GM04504 (cell line): Measurements from ENCODE around the gene PELI2.

Experiments used
- DNase-seq: peaks from one replicate; pipeline ENCODE4 v3.0.0-alpha.2; 2012; ENCODE audit warnings: low read depth

The PELI2 gene, protein sequence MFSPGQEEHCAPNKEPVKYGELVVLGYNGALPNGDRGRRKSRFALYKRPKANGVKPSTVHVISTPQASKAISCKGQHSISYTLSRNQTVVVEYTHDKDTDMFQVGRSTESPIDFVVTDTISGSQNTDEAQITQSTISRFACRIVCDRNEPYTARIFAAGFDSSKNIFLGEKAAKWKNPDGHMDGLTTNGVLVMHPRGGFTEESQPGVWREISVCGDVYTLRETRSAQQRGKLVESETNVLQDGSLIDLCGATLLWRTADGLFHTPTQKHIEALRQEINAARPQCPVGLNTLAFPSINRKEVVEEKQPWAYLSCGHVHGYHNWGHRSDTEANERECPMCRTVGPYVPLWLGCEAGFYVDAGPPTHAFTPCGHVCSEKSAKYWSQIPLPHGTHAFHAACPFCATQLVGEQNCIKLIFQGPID

DNA sequence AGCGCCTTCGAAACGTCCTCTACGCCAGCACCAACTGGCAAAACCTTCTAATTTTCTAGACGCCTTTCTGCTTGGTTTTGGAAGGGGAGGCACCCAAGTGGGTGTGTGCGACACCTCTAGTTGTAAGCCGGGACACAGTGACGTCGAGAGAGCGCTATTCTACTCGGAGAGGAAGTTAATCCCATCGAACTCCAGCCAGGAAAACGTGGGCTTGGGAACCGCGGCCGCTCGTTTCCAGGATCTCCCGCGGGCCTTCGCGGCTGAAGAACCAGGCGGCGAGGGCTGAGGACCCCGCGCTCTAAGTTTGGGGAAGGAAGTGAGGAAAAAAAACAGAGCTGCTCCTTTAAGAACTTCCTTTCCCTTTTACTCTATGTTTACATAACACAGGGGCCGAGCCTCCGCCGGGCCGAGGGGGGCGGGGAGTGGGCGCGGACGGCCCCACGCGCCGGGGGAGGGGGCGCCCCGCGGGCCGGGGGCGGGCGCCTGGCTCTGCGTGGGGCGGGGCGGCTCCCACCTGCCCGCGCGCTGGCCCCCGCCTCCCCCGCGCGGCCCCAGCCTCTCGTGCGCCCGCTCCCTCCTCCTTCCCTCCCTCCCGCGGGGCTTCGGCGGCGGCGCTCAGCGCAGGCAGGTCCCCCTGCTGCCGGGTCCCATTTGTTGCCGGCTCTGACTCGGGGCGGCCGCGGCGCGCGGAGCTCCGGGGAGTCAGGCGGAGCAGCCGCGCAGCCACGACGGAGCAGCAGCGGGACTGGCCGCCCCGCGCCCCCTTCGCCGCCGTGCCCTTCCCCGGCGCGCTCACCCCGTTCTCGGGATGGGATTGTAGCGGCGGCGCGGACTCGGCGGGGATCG lies at the start of gene PELI2:
PELI2 (plus strand) TSS at position 647 of the 846 bp plus-strand sequence. CDS start 250 bp downstream, outside the sequence.
- DNase-seq, result peak; percentile 26

DNA sequence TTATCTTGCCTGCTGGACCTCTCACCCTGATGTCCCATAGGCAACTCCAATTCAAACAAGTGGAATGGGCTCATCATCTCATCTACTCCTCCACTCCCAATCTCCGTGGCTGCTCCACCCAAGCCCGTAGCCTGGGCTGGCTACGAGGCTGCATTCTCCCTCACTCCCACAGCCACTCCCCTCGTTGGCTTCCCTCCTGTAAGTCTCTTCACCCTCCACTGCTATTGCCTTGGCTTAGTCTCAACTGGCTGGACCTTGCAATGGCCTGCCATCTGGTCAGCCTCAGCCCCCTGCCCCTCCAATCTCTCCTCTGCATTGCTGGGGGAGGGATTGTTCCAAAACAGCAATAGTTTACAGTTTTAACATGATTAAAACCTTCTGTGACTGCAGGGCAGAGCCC lies 44.4 kb upstream of the PELI2 start:
- DNase-seq, result no peak

DNA sequence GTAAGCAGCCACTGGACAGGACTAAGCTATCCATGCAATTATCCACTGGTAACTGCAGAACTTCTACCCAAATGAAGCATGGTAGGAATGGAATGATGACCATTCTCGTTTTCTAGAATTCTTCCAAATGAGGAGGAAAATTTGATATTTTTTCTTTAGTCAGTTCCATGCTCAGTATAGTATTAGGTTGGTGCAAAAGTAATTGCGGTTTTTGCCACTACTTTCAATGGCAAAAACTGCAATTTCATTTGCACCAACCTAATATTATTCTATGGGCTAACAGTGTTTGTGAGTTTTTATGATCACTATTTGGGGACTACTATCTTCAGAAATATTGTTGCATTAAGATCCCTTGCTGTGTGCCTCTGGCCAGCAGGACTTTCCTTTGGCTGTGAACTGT lies 42.9 kb upstream of the PELI2 start:
- DNase-seq, result no peak

DNA sequence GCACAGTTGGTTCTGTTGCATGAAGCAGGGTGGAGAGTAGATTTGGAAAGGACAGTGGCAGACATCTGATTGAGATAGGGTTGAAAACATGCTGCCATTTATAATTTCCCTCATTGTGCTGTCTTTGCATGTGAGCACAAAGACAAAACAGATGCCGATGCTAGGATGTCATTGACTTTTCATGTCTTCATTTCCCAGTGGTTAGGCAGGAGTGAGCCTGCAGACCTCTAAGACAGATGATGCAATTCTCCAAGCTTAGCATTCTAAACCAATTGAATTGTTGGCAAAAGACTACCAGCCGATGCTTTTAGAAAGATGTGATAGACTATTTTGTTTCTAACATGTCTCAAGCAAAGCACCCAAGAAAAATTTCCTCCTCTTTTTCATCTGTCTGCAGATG lies 37.1 kb upstream of the PELI2 start:
- peak; percentile 12 for DNase-seq

DNA sequence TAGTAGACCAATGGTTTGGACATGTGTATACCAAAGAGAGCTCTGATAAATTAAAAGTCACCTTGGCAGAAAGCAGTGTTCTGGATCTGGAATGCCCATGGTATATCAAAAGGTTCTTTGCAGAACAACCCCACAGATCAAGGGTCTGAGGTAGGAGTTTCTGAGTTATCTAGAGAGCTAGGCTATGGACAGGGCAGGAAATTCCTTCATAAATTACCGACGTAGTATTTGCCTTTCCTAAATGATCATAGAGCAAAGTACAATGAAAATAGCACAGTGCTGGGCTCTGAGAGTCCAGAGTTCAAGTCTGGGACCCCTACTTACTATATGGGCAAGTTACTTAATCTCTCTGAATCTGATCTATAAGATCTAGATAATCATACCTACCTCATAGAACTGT lies 35.3 kb upstream of the PELI2 start:
- no peak for DNase-seq

DNA sequence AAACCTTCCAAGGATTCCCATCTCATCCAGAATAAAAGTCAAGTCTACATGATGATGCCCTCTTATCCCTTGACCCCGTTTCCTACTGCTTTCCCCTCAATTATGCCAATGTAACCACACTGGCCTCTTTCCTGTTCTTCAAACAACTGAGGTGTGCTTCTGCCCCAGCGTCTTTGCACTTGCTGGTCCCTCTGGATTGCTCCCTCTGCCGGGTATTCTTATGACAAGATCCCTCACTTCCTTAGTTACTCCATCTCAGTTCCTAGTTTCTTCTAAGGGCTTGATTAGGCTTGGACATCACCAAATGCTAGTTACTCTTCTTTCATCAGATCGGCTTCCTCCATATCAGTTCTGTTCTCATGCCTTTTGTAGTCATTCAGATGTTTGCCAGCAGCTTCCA lies 32.7 kb upstream of the PELI2 start:
- DNase-seq, result no peak

DNA sequence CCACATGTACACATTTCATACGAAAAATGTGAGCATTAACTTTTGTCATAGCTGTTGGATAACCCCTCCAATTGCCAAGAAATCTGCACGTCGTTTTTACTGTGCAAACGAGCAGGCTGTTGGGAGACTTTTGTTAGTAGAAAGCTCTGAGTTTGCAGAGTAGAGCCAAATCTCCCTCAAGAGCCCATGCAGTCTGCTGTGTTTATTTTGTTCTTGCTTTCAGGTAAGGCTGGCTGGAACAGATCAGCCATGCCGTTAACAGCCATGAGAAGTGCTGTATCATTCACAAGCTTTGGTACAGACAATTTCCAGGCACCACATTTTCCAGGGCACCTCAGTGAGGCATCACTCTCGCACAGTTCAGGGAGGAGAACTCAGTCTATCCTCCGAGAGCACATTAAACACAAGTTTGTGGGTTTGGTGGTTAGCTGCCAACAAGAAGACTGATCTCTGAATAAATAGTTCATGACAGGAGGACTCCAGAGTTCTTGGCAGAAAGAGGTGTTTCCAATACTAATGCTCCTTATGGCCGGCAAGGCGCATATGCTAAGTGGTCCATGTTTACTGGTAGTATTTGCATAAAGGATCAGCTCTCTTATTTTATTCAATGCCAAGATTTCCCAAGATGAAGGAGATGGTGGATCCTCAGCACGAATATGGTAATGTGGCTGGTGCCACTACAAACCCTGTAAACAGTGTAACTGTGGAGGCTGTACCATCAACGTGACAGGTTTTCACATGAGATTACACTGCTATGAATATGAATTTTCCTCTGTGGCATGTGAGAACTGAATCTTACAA lies 30.3 kb upstream of the PELI2 start:
- no peak for DNase-seq

DNA sequence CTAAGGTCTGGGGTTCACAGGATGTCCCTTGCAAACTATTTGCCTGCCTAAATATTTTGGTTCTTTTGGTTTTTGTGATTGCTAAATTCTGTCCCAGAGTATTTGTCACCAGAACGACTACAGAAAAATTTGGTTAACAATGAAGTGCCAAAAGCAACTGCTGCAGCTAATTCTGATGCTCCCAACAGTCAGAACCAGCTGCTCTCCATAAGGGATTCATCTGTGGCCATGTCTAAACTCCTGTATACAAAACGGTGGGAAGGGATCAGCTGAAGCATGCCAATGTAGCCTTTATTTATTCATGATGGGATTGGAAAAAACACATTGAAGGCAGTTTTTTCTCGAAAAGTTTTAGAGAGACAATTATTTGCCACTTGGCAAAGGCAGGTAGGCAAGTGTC lies 29.3 kb upstream of the PELI2 start:
- no peak for DNase-seq

DNA sequence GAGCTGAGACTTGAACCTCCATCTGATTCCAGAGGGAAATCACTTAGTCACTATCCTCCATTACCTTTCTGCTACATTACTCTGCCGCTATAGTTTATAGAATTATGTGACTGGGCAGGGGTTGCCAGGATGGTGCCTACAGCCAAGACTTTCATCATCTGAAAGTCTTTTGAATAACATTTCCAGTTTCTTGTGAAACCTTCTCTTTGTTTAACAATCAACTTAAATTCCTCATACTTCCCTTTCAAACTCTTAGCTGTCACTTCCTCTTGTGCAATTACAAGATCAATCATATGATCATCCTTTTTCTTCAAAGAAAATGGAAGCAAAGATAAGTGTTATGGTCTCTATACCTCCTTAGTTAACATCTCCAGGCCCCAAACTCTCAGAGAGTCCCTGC lies 25.4 kb upstream of the PELI2 start:
- no peak for DNase-seq

DNA sequence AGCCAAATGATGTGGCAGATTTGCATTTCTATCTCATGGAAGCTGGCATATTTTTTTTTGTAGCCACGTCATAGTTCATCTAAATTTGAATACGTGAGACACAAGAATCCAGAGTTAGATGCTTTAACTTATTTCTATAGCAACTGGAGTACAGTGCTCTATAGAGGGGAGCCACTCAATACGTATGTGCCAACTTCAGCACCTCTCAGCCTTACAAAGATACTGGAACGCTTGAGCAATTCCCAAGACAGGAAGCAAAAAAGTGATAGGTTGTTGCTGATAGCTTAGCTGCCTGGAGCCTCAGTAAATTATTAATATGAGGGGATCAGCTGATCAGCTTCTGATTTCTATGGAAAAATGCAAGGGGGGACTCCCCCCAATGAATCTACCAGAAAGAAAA lies 24.1 kb upstream of the PELI2 start:
- DNase-seq, result no peak

DNA sequence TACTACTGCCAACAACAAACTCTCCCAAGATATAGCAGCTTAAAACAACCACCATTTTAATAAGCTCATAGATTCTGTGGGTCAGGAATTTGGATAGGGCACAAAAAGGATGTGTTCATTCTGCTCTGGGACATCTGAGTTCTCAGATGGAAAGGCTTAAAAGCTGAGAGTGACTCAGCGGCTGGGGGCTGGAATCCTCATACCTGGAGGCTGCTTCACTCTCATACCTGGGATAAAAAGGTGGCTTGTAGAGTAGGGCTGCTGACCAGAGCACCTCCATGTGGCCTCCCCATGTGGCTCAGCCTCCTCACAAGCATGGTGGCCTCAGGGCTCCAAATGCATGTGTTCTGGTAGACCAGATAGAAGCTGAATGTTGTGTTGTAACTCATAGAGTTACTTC lies 20.2 kb upstream of the PELI2 start:
- DNase-seq, result no peak

DNA sequence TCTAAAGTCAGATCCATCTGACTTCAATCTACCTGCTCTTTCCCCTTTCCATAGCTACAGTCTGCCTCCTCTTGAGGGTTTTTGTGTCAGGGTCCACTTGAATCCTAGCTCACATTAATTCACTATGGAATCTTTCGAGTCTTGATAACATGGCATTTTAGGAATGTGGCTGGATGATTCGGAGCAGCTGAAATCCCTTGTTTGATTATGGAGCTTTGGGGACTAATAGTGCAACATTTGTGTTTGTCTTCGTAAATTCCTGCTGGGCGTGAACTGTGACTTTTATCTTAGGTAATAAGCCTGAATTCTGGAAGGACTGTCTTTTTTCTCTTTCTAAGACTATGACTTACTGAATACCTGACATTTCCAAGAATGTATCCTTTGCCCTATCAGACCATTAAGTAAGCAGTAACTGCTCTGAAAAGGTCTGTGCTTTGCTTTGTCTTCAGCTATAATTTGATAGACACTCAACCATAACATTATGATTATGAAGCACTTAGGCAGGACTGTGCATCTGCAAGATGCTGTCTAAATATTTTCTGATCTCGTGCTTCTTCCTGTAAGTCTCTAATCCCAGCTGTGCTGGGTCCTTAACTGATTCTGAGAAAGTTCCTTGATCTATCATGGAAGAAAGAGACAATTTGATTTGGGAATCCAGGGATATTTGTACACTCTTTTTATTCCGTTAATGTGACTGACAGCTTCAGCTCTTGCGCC lies 19.0 kb upstream of the PELI2 start:
- DNase-seq, result no peak

DNA sequence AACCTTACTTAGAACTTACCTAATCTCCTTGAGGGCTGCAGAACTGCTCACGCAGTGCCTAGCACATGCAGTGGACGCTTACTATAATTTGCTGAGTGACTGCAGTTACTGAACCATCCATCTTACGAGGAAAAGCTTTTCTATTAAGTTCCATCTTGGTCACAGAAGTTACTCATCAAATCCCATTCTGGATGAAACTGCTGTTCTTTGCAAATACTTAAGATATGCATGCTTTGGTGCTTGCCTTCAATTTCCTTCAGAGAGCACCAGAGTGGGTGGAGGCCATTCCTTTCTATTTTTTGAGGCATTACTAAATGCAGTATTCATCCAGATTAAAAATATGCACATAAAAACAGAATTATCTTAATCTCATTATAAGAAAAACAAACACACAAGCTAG lies 17.7 kb upstream of the PELI2 start:
- DNase-seq, result no peak

DNA sequence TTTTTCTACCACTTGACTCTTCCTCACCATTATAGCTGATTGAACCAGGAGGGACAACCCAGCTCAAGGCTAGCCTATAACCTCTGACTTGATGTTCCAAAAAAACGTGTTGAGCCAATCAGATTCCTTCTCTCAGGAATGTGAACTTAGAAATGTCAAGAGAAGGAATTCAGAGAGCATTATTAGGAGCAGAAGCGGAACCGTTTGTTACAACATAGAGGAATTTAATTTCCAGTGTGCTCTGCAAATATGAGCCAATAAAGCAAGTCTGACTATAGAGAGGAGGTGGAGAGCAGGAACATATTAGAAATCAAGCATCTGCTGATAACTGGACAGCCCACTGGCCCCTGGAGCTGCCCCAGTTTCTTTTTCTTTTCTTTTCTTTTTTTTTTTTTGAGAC lies 15.3 kb upstream of the PELI2 start:
- DNase-seq, result no peak

DNA sequence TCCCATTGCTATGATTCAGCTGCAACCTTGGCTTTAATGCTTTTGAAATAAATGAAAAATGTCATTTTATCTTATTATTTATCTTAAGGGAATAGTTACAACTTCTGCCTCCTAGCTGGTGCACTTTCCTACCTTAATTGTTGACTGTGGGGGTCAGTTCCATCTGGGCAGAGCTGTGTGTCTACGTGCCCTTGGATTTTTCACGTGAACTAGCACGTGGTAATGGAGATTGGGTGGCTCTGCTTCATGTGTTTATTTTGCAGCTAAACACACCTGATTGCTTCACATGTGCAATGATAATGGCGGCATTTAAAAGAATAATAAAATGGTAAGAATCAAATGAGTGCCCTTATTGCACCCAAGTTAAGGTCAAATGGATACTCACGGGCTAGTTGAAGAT lies 10.6 kb upstream of the PELI2 start:
- DNase-seq, result no peak

DNA sequence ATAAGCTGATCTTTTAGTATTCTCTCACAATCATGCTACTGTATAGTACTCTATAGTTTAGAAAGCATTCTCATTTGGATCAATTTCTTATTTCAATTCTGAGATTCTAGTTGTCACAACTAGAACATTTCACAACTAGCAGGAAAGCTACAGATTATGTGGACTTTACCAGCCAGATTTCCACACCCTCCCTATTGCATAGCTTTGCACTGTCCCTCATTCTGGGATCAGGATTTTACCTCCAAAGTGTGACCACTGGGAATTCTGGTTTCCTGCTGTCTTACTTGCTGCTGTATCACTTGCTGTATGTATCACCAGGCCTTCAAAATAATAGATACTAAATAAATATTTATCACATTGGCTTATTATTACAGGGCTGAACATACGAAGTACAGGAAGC lies 10.2 kb upstream of the PELI2 start:
- DNase-seq, result no peak

DNA sequence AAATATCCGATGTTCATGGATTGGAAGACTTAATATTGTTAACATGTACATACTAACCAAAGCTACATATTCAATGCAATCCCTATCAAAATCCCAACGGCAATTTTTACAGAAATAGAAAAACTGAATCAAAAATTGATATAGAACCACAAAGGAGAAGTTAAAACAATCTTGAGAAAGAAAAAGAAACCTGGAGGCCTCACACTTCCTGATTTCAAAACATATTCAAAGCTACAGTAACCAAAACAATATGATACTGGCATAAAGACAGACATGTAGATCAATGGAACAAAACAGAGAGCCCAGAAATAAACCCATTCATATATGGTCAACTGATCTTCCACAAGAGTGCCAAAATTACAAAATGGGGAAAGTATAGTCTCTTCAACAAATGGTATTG lies 5.4 kb upstream of the PELI2 start:
- DNase-seq, result no peak

DNA sequence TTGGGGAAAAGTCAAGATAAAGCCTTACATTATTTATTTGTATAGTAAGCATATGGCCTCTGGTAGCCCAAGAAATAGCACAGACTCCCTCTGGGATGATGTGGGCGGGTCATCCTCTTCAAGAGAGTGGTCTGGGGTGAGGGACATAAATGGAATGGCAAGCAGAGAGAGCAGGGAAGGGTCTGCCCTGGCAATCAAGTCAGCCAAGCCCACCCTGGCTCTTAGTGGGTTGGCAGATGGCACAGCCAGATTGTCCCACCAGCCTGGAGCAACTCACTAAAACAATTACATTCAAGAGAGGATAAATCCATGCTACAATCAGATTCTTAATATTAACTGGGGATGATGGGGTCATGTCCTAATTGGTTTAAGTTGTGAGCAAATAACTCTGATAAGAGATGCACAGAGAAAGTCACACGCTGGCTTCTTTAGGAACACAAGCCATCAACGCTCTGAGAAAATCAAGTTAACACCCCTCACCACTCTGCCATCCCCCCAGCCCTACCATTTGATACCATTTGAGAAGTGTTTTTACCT lies 2.8 kb upstream of the PELI2 start:
- DNase-seq, result no peak

DNA sequence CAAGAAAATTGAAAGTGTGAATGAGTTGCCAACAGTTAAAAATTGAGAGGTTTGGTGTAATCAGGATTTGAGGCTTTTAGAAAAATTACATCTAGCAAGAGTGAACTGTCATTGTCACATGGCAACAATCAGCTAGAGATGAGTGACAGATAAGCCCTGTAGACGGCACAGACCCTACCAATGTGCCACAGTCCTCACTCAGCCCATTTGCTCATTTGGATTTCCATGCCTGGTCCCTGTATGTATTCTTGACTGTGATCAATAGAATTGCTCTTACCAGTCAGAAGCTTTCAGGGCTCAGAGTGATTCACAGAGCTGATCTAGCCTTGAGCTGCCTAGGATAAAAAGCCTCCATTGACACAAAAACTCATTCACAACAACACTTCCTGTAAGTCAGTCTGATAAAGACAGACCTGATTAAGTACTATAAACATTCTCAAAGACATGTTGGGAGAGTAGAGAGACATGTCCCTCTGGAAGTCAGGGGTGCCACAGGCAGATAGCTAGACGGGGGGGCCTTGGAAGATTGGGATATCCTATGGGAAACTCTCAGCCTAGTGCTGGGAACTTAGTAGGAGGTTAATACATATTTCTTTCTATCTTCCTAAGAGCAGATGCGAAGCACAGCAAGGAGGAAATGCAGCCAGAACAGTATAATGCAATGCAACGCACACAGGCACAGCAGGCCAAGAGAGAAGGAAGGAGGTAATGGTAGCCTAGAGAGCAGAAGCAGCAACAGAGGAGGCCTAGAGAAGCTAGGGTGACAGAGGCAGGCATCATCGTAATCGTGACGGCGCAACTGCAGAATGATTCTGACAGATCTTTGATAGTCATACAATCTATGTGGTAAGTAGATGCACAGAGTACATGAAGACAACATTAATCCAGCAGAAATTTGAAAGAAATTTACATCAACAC lies 2.0 kb upstream of the PELI2 start:
- DNase-seq, result no peak

DNA sequence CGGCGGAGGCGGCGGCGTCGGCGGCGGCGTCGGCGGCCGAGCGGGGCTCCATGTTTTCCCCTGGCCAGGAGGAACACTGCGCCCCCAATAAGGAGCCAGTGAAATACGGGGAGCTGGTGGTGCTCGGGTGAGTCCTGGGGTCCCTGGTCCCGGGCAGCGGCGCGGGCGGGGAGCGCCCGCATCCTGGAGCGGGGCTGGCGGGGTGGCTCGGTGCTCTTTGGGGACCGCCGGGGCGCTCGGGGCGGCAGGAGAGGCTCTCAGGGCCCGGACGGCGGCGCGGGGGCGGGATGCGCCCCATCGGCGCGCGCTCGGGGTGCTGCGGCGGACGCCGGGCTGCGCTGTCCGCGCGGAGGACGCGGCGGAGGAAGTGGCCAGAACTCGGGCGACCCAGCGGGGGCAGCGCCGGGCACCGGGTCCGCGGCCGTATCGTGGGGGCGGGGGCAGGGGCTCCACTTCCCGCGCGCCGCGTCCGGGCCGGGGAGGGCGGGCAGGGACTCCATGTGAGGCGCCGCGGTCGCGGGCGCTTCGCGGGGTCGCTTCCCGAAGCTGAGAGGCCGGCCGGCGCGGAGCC lies 485 bp downstream of the PELI2 start:
- DNase-seq, result no peak
